KMS-11 (cell line): ENCODE data around the gene CXCL5.

ENCODE experiments used
- H2AFZ ChIP-seq: fragments of 200-600 bp; sonication (generic); 2 replicates; pipeline ENCODE4 v1.6.1; 2016; ENCODE audit warnings: antibody characterized with exemption, mixed run types, low read depth
- H3K27ac ChIP-seq: fragments of 200-600 bp; sonication (generic); 2 replicates; pipeline ENCODE4 v1.6.1; 2016; ENCODE audit warnings: mild to moderate bottlenecking, mixed run types
- H3K27me3 ChIP-seq: fragments of 200-600 bp; sonication (generic); 2 replicates; pipeline ENCODE4 v1.6.1; 2017; ENCODE audit warnings: mild to moderate bottlenecking, low read depth, mixed run types, moderate library complexity; ENCODE audit not compliant: insufficient read depth
- H3K36me3 ChIP-seq: fragments of 200-600 bp; sonication (generic); 2 replicates; pipeline ENCODE4 v1.6.1; 2017; ENCODE audit warnings: mild to moderate bottlenecking, mixed run types; ENCODE audit not compliant: insufficient read depth
- H3K4me1 ChIP-seq: fragments of 200-600 bp; sonication (generic); 2 replicates; pipeline ENCODE4 v1.6.1; 2016; ENCODE audit warnings: mild to moderate bottlenecking, low read depth, mixed run types; ENCODE audit not compliant: poor library complexity, severe bottlenecking
- H3K4me2 ChIP-seq: fragments of 200-600 bp; sonication (generic); 2 replicates; pipeline ENCODE4 v1.7.0; 2016; ENCODE audit warnings: mild to moderate bottlenecking, mixed run types
- H3K4me3 ChIP-seq: fragments of 200-600 bp; sonication (generic); IDR thresholded peaks from 2 replicates; pipeline ENCODE4 v1.6.1; 2017; ENCODE audit warnings: low read depth, low read length, mixed read lengths; ENCODE audit not compliant: insufficient read depth
- H3K79me2 ChIP-seq: fragments of 200-600 bp; sonication (generic); 2 replicates; pipeline ENCODE4 v1.6.1; 2016; ENCODE audit warnings: low read depth, mixed run types; ENCODE audit not compliant: insufficient read depth
- H3K9ac ChIP-seq: fragments of 200-600 bp; sonication (generic); 2 replicates; pipeline ENCODE4 v1.6.1; 2016; ENCODE audit warnings: mild to moderate bottlenecking, mixed run types
- H4K20me1 ChIP-seq: fragments of 200-600 bp; sonication (generic); 2 replicates; pipeline ENCODE4 v1.6.1; 2016; ENCODE audit warnings: mild to moderate bottlenecking, mixed run types; ENCODE audit not compliant: insufficient read depth
- TF ChIP-seq, protein P1 (sequence below): fragments of 200-600 bp; sonication (generic); conservative IDR thresholded peaks from 2 replicates; pipeline ENCODE4 v1.6.1; 2017; ENCODE audit warnings: low read depth, mild to moderate bottlenecking, antibody characterized with exemption, low read length, moderate library complexity, mixed read lengths

Gene CXCL5

DNA sequence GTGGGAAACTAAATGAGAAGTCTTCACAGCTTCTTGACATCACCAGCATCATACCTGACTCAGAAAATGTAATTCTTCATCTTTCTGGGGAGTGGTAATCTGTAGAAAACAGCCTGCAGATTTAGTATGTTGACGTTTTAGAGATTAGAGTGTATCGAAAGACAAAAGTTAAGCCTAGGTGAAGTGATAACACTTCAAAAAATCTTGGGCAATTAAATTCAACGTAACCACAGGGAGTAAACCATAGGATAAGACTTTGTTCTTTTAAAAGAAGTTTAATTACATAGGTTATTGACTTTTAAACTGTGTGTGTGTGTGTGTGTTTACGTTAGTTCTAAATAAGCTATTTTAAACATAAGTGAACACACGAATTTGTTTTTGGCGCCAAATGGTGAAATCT lies 1.8 kb upstream of the CXCL5 start:
- no peak overlapping the region for H3K27ac ChIP-seq
- TF ChIP-seq, protein P1, sequence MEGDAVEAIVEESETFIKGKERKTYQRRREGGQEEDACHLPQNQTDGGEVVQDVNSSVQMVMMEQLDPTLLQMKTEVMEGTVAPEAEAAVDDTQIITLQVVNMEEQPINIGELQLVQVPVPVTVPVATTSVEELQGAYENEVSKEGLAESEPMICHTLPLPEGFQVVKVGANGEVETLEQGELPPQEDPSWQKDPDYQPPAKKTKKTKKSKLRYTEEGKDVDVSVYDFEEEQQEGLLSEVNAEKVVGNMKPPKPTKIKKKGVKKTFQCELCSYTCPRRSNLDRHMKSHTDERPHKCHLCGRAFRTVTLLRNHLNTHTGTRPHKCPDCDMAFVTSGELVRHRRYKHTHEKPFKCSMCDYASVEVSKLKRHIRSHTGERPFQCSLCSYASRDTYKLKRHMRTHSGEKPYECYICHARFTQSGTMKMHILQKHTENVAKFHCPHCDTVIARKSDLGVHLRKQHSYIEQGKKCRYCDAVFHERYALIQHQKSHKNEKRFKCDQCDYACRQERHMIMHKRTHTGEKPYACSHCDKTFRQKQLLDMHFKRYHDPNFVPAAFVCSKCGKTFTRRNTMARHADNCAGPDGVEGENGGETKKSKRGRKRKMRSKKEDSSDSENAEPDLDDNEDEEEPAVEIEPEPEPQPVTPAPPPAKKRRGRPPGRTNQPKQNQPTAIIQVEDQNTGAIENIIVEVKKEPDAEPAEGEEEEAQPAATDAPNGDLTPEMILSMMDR = no peak
- no peaks in the 10 kb centered on the region for H4K20me1 ChIP-seq

DNA sequence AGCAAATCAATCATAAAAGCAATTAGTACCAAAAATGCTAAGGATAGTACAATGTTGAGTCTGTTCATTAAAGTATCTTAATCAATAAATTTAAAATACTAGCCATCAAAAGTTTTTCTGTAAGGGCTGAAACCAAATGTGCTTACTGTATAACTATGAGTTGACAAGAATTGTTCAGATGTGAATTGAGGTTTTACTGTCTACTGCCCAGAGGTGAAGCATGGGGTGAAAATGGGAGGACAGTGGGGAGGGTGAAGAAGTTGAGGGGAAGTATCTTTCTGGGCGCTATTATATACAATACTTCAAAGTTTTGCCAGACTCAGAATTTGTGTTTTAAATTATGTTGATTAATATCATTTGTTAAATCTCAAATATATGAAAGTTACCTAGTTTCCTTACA lies 6.4 kb downstream of the CXCL5 start:
- H4K20me1 ChIP-seq = no peaks in the 10 kb centered on the region
- no peak overlapping the region for H3K4me3 ChIP-seq
- no peak overlapping the region for H3K27ac ChIP-seq
- TF ChIP-seq, protein P1 = no peak
- H3K27me3 ChIP-seq = no peaks in the 10 kb centered on the region
- no peaks in the 10 kb centered on the region for H3K79me2 ChIP-seq
- H2AFZ ChIP-seq = no peak overlapping the region
- no peaks in the 10 kb centered on the region for H3K36me3 ChIP-seq
- no peak overlapping the region for H3K4me2 ChIP-seq
- H3K9ac ChIP-seq = no peak overlapping the region
- no peaks in the 10 kb centered on the region for H3K4me1 ChIP-seq

More for the DNA sequence above, 1.8 kb upstream of the CXCL5 start:
- Histone ChIP-seq H3K4me2 (no peak overlapping the region), H3K36me3 (no peaks in the 10 kb centered on the region), H3K4me3 (no peak overlapping the region), H2AFZ (no peak overlapping the region), H3K27me3 (no peaks in the 10 kb centered on the region), H3K9ac (no peak overlapping the region), H3K79me2 (no peaks in the 10 kb centered on the region), H3K4me1 (no peaks in the 10 kb centered on the region)

DNA sequence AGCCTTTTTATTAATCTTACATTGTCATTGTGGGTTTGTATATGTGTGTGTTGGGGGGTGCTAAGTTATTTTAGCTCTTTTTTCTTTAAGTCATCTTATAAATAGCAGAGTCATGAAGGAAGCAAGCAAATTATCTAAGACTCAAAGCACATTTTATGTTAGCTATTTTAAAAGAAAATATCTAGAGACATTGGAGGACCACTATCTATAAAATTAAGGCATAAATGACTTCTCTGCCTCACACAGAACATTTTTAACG lies 6.8 kb downstream of the CXCL5 start:
- Histone ChIP-seq H3K4me1 (no peaks in the 10 kb centered on the region), H3K4me2 (no peak overlapping the region), H3K36me3 (no peaks in the 10 kb centered on the region), H2AFZ (no peak overlapping the region), H3K9ac (no peak overlapping the region), H3K79me2 (no peaks in the 10 kb centered on the region), H3K4me3 (no peak overlapping the region), H4K20me1 (no peaks in the 10 kb centered on the region), H3K27me3 (no peaks in the 10 kb centered on the region), H3K27ac (no peak overlapping the region)
- TF ChIP-seq, protein P1 = no peak

DNA sequence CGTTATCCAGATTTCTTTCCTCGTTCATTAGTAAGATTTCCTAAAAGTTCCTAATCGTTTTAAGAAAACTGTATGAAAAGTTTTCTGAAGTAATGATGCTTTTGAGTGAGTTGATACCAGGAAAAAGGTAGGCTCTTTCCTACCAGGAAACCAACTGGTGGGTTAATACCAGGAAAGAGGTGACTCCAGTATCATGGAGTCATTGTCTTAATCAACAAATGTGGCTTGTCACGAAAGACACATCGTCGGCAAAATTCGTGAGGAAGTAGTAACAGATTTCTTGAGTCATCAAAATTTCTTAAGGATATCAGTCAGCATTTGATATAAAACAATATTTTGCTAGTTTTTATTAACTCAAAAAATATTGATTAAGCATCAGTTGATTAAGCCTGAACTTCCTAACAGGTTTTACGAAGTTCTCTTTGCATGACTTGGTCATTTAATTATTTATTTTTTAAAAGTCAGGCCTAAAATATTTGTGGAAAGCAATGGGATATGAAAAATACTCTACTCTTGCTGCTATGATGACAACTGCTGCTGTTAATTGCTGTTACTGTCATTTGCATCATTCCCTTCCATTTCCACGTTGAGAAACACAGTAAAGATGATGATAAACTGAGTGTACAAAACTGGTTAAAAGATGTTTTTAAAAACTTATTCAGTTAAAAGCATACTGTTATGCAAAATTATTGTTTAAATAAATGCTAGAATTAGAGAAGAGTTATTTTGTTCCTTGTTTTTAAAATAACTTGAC lies 7.3 kb downstream of the CXCL5 start:
- H3K9ac ChIP-seq = no peak overlapping the region
- H3K36me3 ChIP-seq = no peaks in the 10 kb centered on the region
- H2AFZ ChIP-seq = no peak overlapping the region
- H3K4me3 ChIP-seq = no peak overlapping the region
- no peaks in the 10 kb centered on the region for H3K27me3 ChIP-seq
- H3K79me2 ChIP-seq = no peaks in the 10 kb centered on the region
- H4K20me1 ChIP-seq = no peaks in the 10 kb centered on the region
- H3K4me2 ChIP-seq = no peak overlapping the region
- H3K27ac ChIP-seq = no peak overlapping the region
- TF ChIP-seq, protein P1 = no peak
- no peaks in the 10 kb centered on the region for H3K4me1 ChIP-seq
